ENCODE measurements around the gene OTOA. TPM values are rescaled to one million over a fixed set of nuclear protein-coding genes. Genes with fewer than 3 reads are reported as not detected.

OTOA gene
- total and polyA plus RNA-seq, 2 of the 8 experiments (the other 6 are each of a cell fraction or from before 2014, with no cell fraction given): 0.06 to 0.32 TPM

GRCh38 chr16:21614896-21615295 lies 48.9 kb upstream of the OTOA start:
- H3K56ac ChIP-seq (replicated peaks; ENCODE audit: insufficient read length, low read depth, low read length): no peak overlapping the region
- no peak overlapping the region for H3K23ac ChIP-seq (ENCODE audit: insufficient read length)
- no peak overlapping the region for H3K4ac ChIP-seq (replicated peaks; ENCODE audit: insufficient read length, low read depth, low read length)
- no peak overlapping the region for H3K4me3 ChIP-seq (ENCODE audit: extremely low read depth in 1 of 4, insufficient read depth in 2 of 4, low read depth in 3 of 4, low read length in 4 of 4)
- peaks cover 5% of the 10 kb centered on the region for H3K79me1 ChIP-seq (ENCODE audit: low read depth, low read length)
- 92% methylated on average over 2 of the region's 3 CpGs; no CpG with 5 or more reads in 1 of the 2 experiments for WGBS, 2 experiments (ENCODE audit: extremely low coverage in 1 of 2, insufficient coverage in 1 of 2, insufficient read length in 1 of 2, insufficient replicate concordance in 2 of 2, low coverage in 1 of 2, low lambda C conversion rate in 2 of 2, missing lambda C conversion rate in 1 of 2)
- H3K14ac ChIP-seq (ENCODE audit: insufficient read length): no peak overlapping the region
- no peak overlapping the region for H2BK5ac ChIP-seq (ENCODE audit: low read depth, low read length)
- no peaks in the 10 kb centered on the region for H3K27me3 ChIP-seq (replicated peaks in 1 of 4; ENCODE audit: control insufficient read depth in 3 of 4, extremely low read depth in 1 of 4, insufficient read depth in 3 of 4, low read length in 3 of 4)
- H3K4me1 ChIP-seq (replicated peaks in 1 of 4; ENCODE audit: control insufficient read depth in 3 of 4, insufficient read depth in 4 of 4, low read length in 3 of 4): peaks cover 0 to 12% (median 7%) of the 10 kb centered on the region in 4 experiments; a peak in 4 of 7 replicates
- H2AFZ ChIP-seq (ENCODE audit: low read length): no peak overlapping the region
- no peak overlapping the region for H3K9ac ChIP-seq (replicated peaks in 1 of 4; ENCODE audit: extremely low read depth in 1 of 4, low read depth in 3 of 4, low read length in 3 of 4)
- no peak overlapping the region for H2BK120ac ChIP-seq (replicated peaks; ENCODE audit: low read depth, low read length)
- H2AK5ac ChIP-seq (ENCODE audit: low read depth, low read length): no peak overlapping the region
- no peak overlapping the region for H4K5ac ChIP-seq (ENCODE audit: insufficient read length, low read depth, low read length)
- H3K79me2 ChIP-seq (ENCODE audit: control insufficient read depth in 1 of 2, insufficient read depth in 2 of 2, low read length in 2 of 2): peaks cover 0 to 73% of the 10 kb centered on the region in 2 experiments; a peak in 3 of 4 replicates
- H3K27ac ChIP-seq (ENCODE audit: low read depth, low read length): no peak overlapping the region
- H3K4me2 ChIP-seq (ENCODE audit: insufficient read depth in 1 of 2, low read depth in 2 of 2, low read length in 2 of 2): no peak overlapping the region
- no peak overlapping the region for H2BK15ac ChIP-seq (ENCODE audit: low read length)
- H3K18ac ChIP-seq (ENCODE audit: extremely low read depth, low read length): no peak overlapping the region
- TF ChIP-seq RAD21 (IDR thresholded peaks at IDR 0.05 in 1 of 2, conservative IDR thresholded peaks at IDR 0.05 in 1 of 2; ENCODE audit: low read depth in 2 of 2, low read length in 2 of 2) (0 out of 4 replicates have a peak, but pooled peaks of 1 of the 2 experiments have one; percentile 13), PHF8 (conservative IDR thresholded peaks at IDR 0.05; ENCODE audit: low read depth, low read length) (no peak), POLR2AphosphoS5 (IDR thresholded peaks at IDR 0.05; ENCODE audit: low read depth, low read length) (no peak), CTCF (IDR thresholded peaks at IDR 0.05; ENCODE audit: control extremely low read depth in 1 of 3, insufficient read depth in 1 of 3, low read depth in 1 of 3, low read length in 3 of 3) (peak in 2 of 3 experiments; percentile 35 to 42; a peak in 2 of 4 replicates), CREB1 (IDR thresholded peaks at IDR 0.05) (no peak), ZNF274 (IDR thresholded peaks at IDR 0.05; ENCODE audit: borderline replicate concordance, extremely low read depth, low read length) (no peak)
- no peak overlapping the region for H2BK20ac ChIP-seq (ENCODE audit: low read length)
- no peak overlapping the region for H4K91ac ChIP-seq (replicated peaks; ENCODE audit: insufficient read length, low read length)
- H3K9me3 ChIP-seq (ENCODE audit: insufficient read depth in 2 of 2, low read depth in 1 of 2, low read length in 1 of 2): no peaks in the 10 kb centered on the region
- H3K23me2 ChIP-seq (ENCODE audit: low read depth, low read length): no peaks in the 10 kb centered on the region
- H3K36me3 ChIP-seq (ENCODE audit: control insufficient read depth in 2 of 4, insufficient read depth in 4 of 4, low read length in 3 of 4): peaks cover 0 to 9% (median 2%) of the 10 kb centered on the region in 4 experiments; a peak in 3 of 8 replicates
- peaks cover 3 to 4% of the 10 kb centered on the region in 2 experiments for H4K20me1 ChIP-seq (replicated peaks in 1 of 2; ENCODE audit: control insufficient read depth in 1 of 2, insufficient read depth in 2 of 2, low read length in 2 of 2)
- FAIRE-seq (no peak), DNase-seq (ENCODE audit: low read depth in 1 of 2, low spot score in 2 of 2) (no peak)
- POLR2A ChIA-PET (ENCODE audit: partially characterized antibody): no interaction called here
- no peak overlapping the region for H2BK12ac ChIP-seq (ENCODE audit: low read depth, low read length)
- CTCF ChIA-PET (ENCODE audit: partially characterized antibody): interaction anchor here (1.1 to 4.4 kb wide), 4 partner anchors 12 to 36 kb away, joined by 3 to 20 read pairs (median 4); no protein-coding TSS in a partner anchor
- H4K8ac ChIP-seq (ENCODE audit: extremely low read depth, insufficient read depth, low read length): no peak overlapping the region

Measured in H1 (cell line).